Left renal cortex interstitium (tissue), 4 donors: Measurements from ENCODE around the gene RMI1. TPM values are rescaled to one million over a fixed set of nuclear protein-coding genes. Genes with fewer than 3 reads are reported as not detected.
A peak's percentile ranks its signal among the peaks of the same experiment; 100 is the strongest.
"Not testable (repeated sequence)": the region's sequence is repeated elsewhere in the genome, so short reads cannot be mapped to it uniquely, and the experiment has no call there.

Source experiments
- DNase-seq, 4 donors: peaks; one replicate each; pipeline ENCODE4 v3.0.0-alpha.2; 2013; ENCODE audit warnings: low read depth in 4 of 4, low spot score in 2 of 4, missing footprints in 1 of 4
- polyA plus RNA-seq, 4 donors: library from polyadenylated mRNA; unstranded; fragments of 120-200 nt; gene quantifications; one replicate each; pipeline ENCODE4 v1.2.1, GENCODE V29; 2013; ENCODE audit not compliant: insufficient read length in 4 of 4

RMI1 gene
- 10 to 100 TPM; 19.6 to 24.5 (median 22.6) TPM for polyA plus RNA-seq

- DNase-seq = peak; percentile 98 to 99 (median 98)
Observed at GRCh38 chr9:83980395-83981125, at the start of gene RMI1. Gene RMI1 (plus strand): TSS chr9:83980805. CDS start chr9:84000987, 20,182 bp downstream.

GRCh38 chr9:83930881-83931280 is 49.7 kb upstream of the RMI1 start:
- no peak for DNase-seq

- no peak for DNase-seq
Observed at GRCh38 chr9:83932011-83932410, 48.6 kb upstream of the RMI1 start.

GRCh38 chr9:83932851-83933250 is 47.8 kb upstream of the RMI1 start:
- no peak for DNase-seq

- no peak for DNase-seq
Observed at GRCh38 chr9:83933790-83934189, 46.8 kb upstream of the RMI1 start.

- DNase-seq = no peak
Observed at GRCh38 chr9:83934569-83935275, 45.9 kb upstream of the RMI1 start.

- DNase-seq = no peak
Observed at GRCh38 chr9:83935276-83935935, 45.2 kb upstream of the RMI1 start.

- no peak for DNase-seq
Observed at GRCh38 chr9:83936523-83936922, 44.1 kb upstream of the RMI1 start.

- peak in 1 of 4 donors; percentile 68 for DNase-seq
Observed at GRCh38 chr9:83937861-83938455, 42.6 kb upstream of the RMI1 start.

GRCh38 chr9:83940590-83941303 is 39.9 kb upstream of the RMI1 start:
- DNase-seq = no peak

GRCh38 chr9:83948096-83948495 is 32.5 kb upstream of the RMI1 start:
- not testable (repeated sequence) for DNase-seq

- DNase-seq = no peak
Observed at GRCh38 chr9:83956086-83956435, 24.5 kb upstream of the RMI1 start.

- DNase-seq = peak in 1 of 4 donors; percentile 44
Observed at GRCh38 chr9:83956436-83957247, 24.0 kb upstream of the RMI1 start.

- no peak for DNase-seq
Observed at GRCh38 chr9:83957248-83957513, 23.4 kb upstream of the RMI1 start.

GRCh38 chr9:83959061-83959460 is 21.5 kb upstream of the RMI1 start:
- no peak for DNase-seq

- no peak for DNase-seq
Observed at GRCh38 chr9:83960991-83961390, 19.6 kb upstream of the RMI1 start.

GRCh38 chr9:83962165-83962564 is 18.4 kb upstream of the RMI1 start:
- no peak for DNase-seq

GRCh38 chr9:83964973-83965349 is 15.6 kb upstream of the RMI1 start:
- DNase-seq = no peak

GRCh38 chr9:83965350-83966208 is 15.0 kb upstream of the RMI1 start:
- DNase-seq = no peak
